ENCODE results near the gene PARD6B.

GRCh38 chr20:50728486-50728980 lies 2.8 kb upstream of the PARD6B start:
- no peak for TF ChIP-seq CTCF (IDR thresholded peaks at IDR 0.05; ENCODE audit: insufficient read depth, low read depth, low read length)
- no peak for TF ChIP-seq EZH2 (IDR thresholded peaks at IDR 0.05; ENCODE audit: insufficient read depth, low read length)

Data from astrocyte (in vitro differentiated cells and primary cell).